ENCODE results near the gene LRRK1.

- no peak for TF ChIP-seq POLR2A (IDR thresholded peaks at IDR 0.05; ENCODE audit: low read depth, low read length)
- TF ChIP-seq TAF1 (IDR thresholded peaks at IDR 0.05; ENCODE audit: low read depth, low read length) = no peak
- TF ChIP-seq SPI1 (IDR thresholded peaks at IDR 0.05; ENCODE audit: low read depth, low read length) = no peak
- TF ChIP-seq POLR2AphosphoS5 (IDR thresholded peaks at IDR 0.05; ENCODE audit: low read depth, low read length) = no peak
- TF ChIP-seq PAX5 (IDR thresholded peaks at IDR 0.05; ENCODE audit: insufficient read depth, low read length, severe bottlenecking) = no peak
Observed at GRCh38 chr15:100934166-100934565, 15.0 kb downstream of the LRRK1 start.

All from GM12891 (cell line).